ENCODE results near the gene DLGAP1.

DNA sequence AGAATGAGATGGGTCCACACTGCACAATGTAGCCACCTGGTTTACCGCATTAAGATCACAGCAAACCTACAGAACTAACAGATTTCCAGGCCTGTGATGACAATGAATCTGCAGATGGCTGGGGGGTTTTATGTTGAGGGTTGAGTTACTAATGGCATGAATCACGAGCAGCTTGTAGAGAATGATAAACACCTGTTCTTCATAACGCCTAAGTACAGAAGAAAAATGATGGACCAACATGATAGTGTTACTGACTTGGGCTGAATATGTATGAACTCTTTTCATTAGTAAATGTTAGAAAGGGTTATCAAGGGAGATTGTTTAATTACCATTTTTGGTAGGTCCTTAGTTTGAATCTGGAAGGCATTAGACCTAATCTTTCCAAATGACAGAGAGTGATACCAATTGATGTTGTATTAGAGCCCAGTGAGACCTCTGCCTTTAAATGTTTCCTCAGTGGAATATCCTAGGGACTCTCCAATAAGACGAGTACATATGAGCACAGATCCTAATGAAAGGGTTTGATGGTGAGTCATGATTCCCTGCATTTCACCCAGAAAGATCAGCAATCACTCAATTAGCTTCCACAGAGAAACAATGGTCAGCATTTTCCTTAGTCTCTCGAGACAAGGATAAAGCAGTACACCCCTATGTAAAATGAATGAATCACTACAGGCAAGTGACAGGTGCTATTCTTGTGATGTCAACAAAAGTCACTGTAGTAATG, 243.8 kb downstream of the DLGAP1 start:
- TF ChIP-seq SUZ12 (IDR thresholded peaks at IDR 0.05; ENCODE audit: extremely low read depth, insufficient read depth, insufficient read length) (no peak), ZNF274 (IDR thresholded peaks at IDR 0.05; ENCODE audit: low read depth, low read length) (no peak)
